Mucosa of descending colon (tissue), 3 donors: Measurements from ENCODE around the gene JAG2. TPM values are rescaled to one million over a fixed set of nuclear protein-coding genes. Genes with fewer than 3 reads are reported as not detected.

Source experiments
- ATAC-seq: fragments of 200-7000 bp; cut with Tn5 transposase; one replicate; pipeline ENCODE4 v1.9.1; 2020; ENCODE audit warnings: mild to moderate bottlenecking, moderate library complexity
- DNase-seq, 3 donors: peaks; one replicate each; pipeline ENCODE4 v3.0.0-alpha.2; 2020
- H3K36me3 ChIP-seq: fragments of 200-600 bp; one replicate; pipeline ENCODE4 v1.8.0; 2021; ENCODE audit warnings: low read depth, mild to moderate bottlenecking
- H3K4me1 ChIP-seq: fragments of 200-600 bp; one replicate; pipeline ENCODE4 v1.8.0; 2021; ENCODE audit warnings: low read depth, mild to moderate bottlenecking
- H3K4me3 ChIP-seq: fragments of 200-600 bp; one replicate; pipeline ENCODE4 v1.8.0; 2021; ENCODE audit warnings: mild to moderate bottlenecking
- H3K9me3 ChIP-seq: fragments of 200-600 bp; one replicate; pipeline ENCODE4 v1.8.0; 2021; ENCODE audit warnings: mild to moderate bottlenecking
- intact Hi-C, 2 donors: fragments of 100-400 bp; cut with DNase I in 1 of 2; cut with micrococcal nuclease in 1 of 2; formaldehyde crosslinking; loops; one replicate each; pipeline versions ENCODE4 v1.11.0 to v1.11.1; 2022; cut with DNase I, micrococcal nuclease
- total RNA-seq, 3 donors: library from RNA; stranded (reverse); fragmentation: NEBNext Ultra II Directional in 2 of 3; extraction: Animal tissue kit (Norgen Biotek cat#: 25700) in 2 of 3; gene quantifications; one replicate each; pipeline versions ENCODE4 v1.2.1 to v1.2.4, GENCODE V29; 2021 to 2023
- TF ChIP-seq, protein P1 (sequence below): fragments of 200-600 bp; IDR thresholded peaks from one replicate; pipeline ENCODE4 v1.8.0; 2022; ENCODE audit warnings: antibody characterized with exemption, mild to moderate bottlenecking
- donor health status: DM: no; HTN: no; CAD: no; lungs with moderate emphysema.
- donor health status: DM: no; HTN: no; CAD: no.
- donor health status: DM: no; HTN: yes; CAD: no.

Gene JAG2
- total RNA-seq, 3 donors from 2014 or later, result 5.6 to 8.2 (median 5.7) TPM

- intact Hi-C loops, result no loop called here
- peak; percentile 89 to 97 (median 94) for DNase-seq
- Histone ChIP-seq H3K4me3 (peak within 1 kb of the TSS; percentile 17), H3K9me3 (no peaks in the 10 kb centered on the region), H3K36me3 (no peaks in the 10 kb centered on the region), H3K4me1 (peaks cover 12% of the 10 kb centered on the region)
- peak; percentile 96 for ATAC-seq
- TF ChIP-seq, protein P1, sequence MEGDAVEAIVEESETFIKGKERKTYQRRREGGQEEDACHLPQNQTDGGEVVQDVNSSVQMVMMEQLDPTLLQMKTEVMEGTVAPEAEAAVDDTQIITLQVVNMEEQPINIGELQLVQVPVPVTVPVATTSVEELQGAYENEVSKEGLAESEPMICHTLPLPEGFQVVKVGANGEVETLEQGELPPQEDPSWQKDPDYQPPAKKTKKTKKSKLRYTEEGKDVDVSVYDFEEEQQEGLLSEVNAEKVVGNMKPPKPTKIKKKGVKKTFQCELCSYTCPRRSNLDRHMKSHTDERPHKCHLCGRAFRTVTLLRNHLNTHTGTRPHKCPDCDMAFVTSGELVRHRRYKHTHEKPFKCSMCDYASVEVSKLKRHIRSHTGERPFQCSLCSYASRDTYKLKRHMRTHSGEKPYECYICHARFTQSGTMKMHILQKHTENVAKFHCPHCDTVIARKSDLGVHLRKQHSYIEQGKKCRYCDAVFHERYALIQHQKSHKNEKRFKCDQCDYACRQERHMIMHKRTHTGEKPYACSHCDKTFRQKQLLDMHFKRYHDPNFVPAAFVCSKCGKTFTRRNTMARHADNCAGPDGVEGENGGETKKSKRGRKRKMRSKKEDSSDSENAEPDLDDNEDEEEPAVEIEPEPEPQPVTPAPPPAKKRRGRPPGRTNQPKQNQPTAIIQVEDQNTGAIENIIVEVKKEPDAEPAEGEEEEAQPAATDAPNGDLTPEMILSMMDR, result no peak
Observed at GRCh38 chr14:105180592-105181548, 12.3 kb upstream of the JAG2 start, which contains the start of gene NUDT14. NUDT14 (minus strand) TSS chr14:105181312; CDS start chr14:105181209, 103 bp downstream.

DNA sequence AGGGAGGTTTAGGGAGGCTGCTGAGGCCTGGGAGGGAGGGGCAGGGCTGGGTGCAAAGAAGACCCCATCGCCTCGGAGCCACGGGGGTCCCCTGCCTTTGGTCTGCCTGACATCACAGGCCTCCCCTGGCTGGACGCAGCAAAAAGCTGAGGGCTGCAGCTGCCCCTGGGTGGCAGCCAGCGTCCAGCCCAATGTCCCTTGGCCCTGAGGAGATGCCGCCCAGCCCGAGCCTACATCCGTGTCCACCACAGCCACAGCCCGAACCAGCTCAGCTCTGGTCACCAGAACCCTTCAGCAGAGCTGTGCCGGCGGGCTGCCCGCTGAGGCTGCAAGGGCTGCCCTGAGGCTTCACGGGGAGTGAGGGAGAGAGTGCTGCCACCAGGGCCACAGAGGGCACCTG, 10.6 kb upstream of the JAG2 start:
- H3K36me3 ChIP-seq, result no peaks in the 10 kb centered on the region

DNA sequence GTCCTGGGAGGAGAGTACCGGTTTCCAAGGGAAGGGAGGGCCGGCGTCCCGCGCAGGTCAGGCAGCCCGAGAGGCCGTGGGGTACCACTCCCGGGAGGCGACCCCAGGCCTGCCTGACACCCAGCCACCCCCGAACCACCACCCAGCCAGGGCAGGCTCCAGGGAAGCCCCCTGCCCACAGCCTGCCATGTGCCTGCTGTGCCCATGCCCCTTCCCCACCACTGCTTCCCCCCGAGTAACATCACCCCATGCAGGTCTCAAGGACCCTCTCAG, 10.2 kb upstream of the JAG2 start:
- ATAC-seq (no peak), DNase-seq (no peak)
- intact Hi-C loops, result no loop called here
- H3K36me3 ChIP-seq, result no peaks in the 10 kb centered on the region
- peaks cover 12% of the 10 kb centered on the region for H3K4me1 ChIP-seq
- no peaks in the 10 kb centered on the region for H3K9me3 ChIP-seq
- TF ChIP-seq, protein P1, result no peak
- no peak overlapping the region for H3K4me3 ChIP-seq

More for the DNA sequence above, 10.6 kb upstream of the JAG2 start:
- DNase-seq (no peak), ATAC-seq (no peak)
- intact Hi-C loops, result no loop called here
- Histone ChIP-seq H3K9me3 (no peaks in the 10 kb centered on the region), H3K4me1 (peaks cover 12% of the 10 kb centered on the region), H3K4me3 (no peak overlapping the region)
- TF ChIP-seq, protein P1, result no peak

- H3K9me3 ChIP-seq, result no peaks in the 10 kb centered on the region
- no peaks in the 10 kb centered on the region for H3K36me3 ChIP-seq
- DNase-seq (no peak), ATAC-seq (no peak)
- H3K4me1 ChIP-seq, result peaks cover 12% of the 10 kb centered on the region
- intact Hi-C loops, result no loop called here
- no peak overlapping the region for H3K4me3 ChIP-seq
- TF ChIP-seq, protein P1, result no peak
Observed at GRCh38 chr14:105178069-105178867, 9.7 kb upstream of the JAG2 start.

GRCh38 chr14:105177082-105177481, 8.5 kb upstream of the JAG2 start:
- intact Hi-C loops, result no loop called here
- TF ChIP-seq, protein P1, result no peak
- Histone ChIP-seq H3K36me3 (no peaks in the 10 kb centered on the region), H3K9me3 (no peaks in the 10 kb centered on the region), H3K4me3 (no peak overlapping the region), H3K4me1 (peaks cover 12% of the 10 kb centered on the region)
- no peak for DNase-seq
- no peak for ATAC-seq
